ENCODE results near the gene ADIPOR2. TPM values are rescaled to one million over a fixed set of nuclear protein-coding genes. Genes with fewer than 3 reads are reported as not detected.

The ADIPOR2 gene
- total RNA-seq, 1 experiment from 2014 or later = 58.5 TPM

- POLR2A ChIA-PET = interaction anchor here (1.6 to 1.9 kb wide), 4 partner anchors 139 to 162 kb away, joined by 3 to 8 read pairs (median 6); no protein-coding TSS in a partner anchor
- Mint-ChIP-seq H3K9me3 (ENCODE audit: unreplicated experiment) (no peaks in the 10 kb centered on the region), H3K4me1 (ENCODE audit: insufficient read depth, unreplicated experiment) (peaks cover 14% of the 10 kb centered on the region), H3K27me3 (ENCODE audit: insufficient read depth, unreplicated experiment) (no peaks in the 10 kb centered on the region), H3K27ac (ENCODE audit: low read depth, unreplicated experiment) (no peak overlapping the region), H3K4me3 (ENCODE audit: unreplicated experiment) (no peak overlapping the region), H3K36me3 (ENCODE audit: insufficient read depth, unreplicated experiment) (peaks cover 31% of the 10 kb centered on the region)
- no TSS peak for BruUV-seq (replicated peaks)
- TF ChIP-seq CTCF (IDR thresholded peaks at IDR 0.05; ENCODE audit: unreplicated experiment) = no peak
- CTCF ChIA-PET = interaction anchor here (0.6 to 14.0 kb wide), 9 partner anchors 17 to 242 kb away, joined by 3 to 341 read pairs (median 23); no protein-coding TSS in a partner anchor
- no peak for DNase-seq (ENCODE audit: unreplicated experiment)
- intact Hi-C loops (cut with micrococcal nuclease) = no loop called here
Observed at GRCh38 chr12:1792406-1792805, 101.5 kb downstream of the ADIPOR2 start.

GRCh38 chr12:1793426-1794210 is 102.7 kb downstream of the ADIPOR2 start:
- no peaks in the 10 kb centered on the region for H3K27me3 Mint-ChIP-seq (ENCODE audit: insufficient read depth, unreplicated experiment)
- H3K4me3 Mint-ChIP-seq (ENCODE audit: unreplicated experiment) = no peak overlapping the region
- POLR2A ChIA-PET = interaction anchor here (0.6 to 1.6 kb wide), 2 partner anchors 135 to 159 kb away, joined by 3 to 6 read pairs; no protein-coding TSS in a partner anchor
- BruUV-seq (replicated peaks) = no TSS peak
- H3K9me3 Mint-ChIP-seq (ENCODE audit: unreplicated experiment) = no peaks in the 10 kb centered on the region
- H3K4me1 Mint-ChIP-seq (ENCODE audit: insufficient read depth, unreplicated experiment) = peaks cover 14% of the 10 kb centered on the region
- CTCF ChIA-PET = interaction anchor here (0.6 to 14.0 kb wide), 7 partner anchors 142 to 1166 kb away, joined by 3 to 341 read pairs (median 12); no protein-coding TSS in a partner anchor
- no peak overlapping the region for H3K27ac Mint-ChIP-seq (ENCODE audit: low read depth, unreplicated experiment)
- no peak for TF ChIP-seq CTCF (IDR thresholded peaks at IDR 0.05; ENCODE audit: unreplicated experiment)
- H3K36me3 Mint-ChIP-seq (ENCODE audit: insufficient read depth, unreplicated experiment) = peaks cover 25% of the 10 kb centered on the region
- DNase-seq (ENCODE audit: unreplicated experiment) = no peak
- intact Hi-C loops (cut with micrococcal nuclease) = no loop called here

GRCh38 chr12:1794440-1795090 is 103.7 kb downstream of the ADIPOR2 start:
- CTCF ChIA-PET = interaction anchor here (1.0 to 14.0 kb wide), 11 partner anchors 10 to 240 kb away, joined by 3 to 341 read pairs (median 5); no protein-coding TSS in a partner anchor
- peaks cover 22% of the 10 kb centered on the region for H3K36me3 Mint-ChIP-seq (ENCODE audit: insufficient read depth, unreplicated experiment)
- H3K27me3 Mint-ChIP-seq (ENCODE audit: insufficient read depth, unreplicated experiment) = no peaks in the 10 kb centered on the region
- H3K4me1 Mint-ChIP-seq (ENCODE audit: insufficient read depth, unreplicated experiment) = peaks cover 14% of the 10 kb centered on the region
- no peaks in the 10 kb centered on the region for H3K9me3 Mint-ChIP-seq (ENCODE audit: unreplicated experiment)
- POLR2A ChIA-PET = interaction anchor here (0.6 to 2.7 kb wide), 3 partner anchors 103 to 145 kb away, joined by 3 to 16 read pairs (median 3); no protein-coding TSS in a partner anchor
- no peak overlapping the region for H3K27ac Mint-ChIP-seq (ENCODE audit: low read depth, unreplicated experiment)
- no TSS peak for BruUV-seq (replicated peaks)
- no peak overlapping the region for H3K4me3 Mint-ChIP-seq (ENCODE audit: unreplicated experiment)
- no peak for TF ChIP-seq CTCF (IDR thresholded peaks at IDR 0.05; ENCODE audit: unreplicated experiment)
- DNase-seq (ENCODE audit: unreplicated experiment) = no peak
- intact Hi-C loops (cut with micrococcal nuclease) = loop anchor here (5.0 kb wide), 1 partner anchor 488 kb away; no protein-coding TSS in a partner anchor
